GM19240 (cell line): ENCODE measurements around the gene APC2.
"Not testable (repeated sequence)": the region's sequence is repeated elsewhere in the genome, so short reads cannot be mapped to it uniquely, and the experiment has no call there.

ENCODE experiments used
- DNase-seq: peaks from one replicate; pipeline ENCODE4 v3.0.0; 2011; ENCODE audit warnings: low spot score; ENCODE audit not compliant: insufficient read length

APC2 gene

GRCh38 chr19:1495051-1495798 is 45.3 kb downstream of the APC2 start:
- DNase-seq: no peak

- DNase-seq: no peak
Observed at GRCh38 chr19:1495799-1496713, 46.1 kb downstream of the APC2 start.

- no peak for DNase-seq
Observed at GRCh38 chr19:1496714-1497577, 47.0 kb downstream of the APC2 start.

GRCh38 chr19:1497578-1498235 is 47.8 kb downstream of the APC2 start:
- DNase-seq: no peak

- DNase-seq: not testable (repeated sequence)
Observed at GRCh38 chr19:1499231-1499630, 49.3 kb downstream of the APC2 start.

- no peak for DNase-seq
Observed at GRCh38 chr19:1501200-1501595, 51.3 kb downstream of the APC2 start.

- no peak for DNase-seq
Observed at GRCh38 chr19:1502433-1503088, 52.6 kb downstream of the APC2 start.

- DNase-seq: no peak
Observed at GRCh38 chr19:1503089-1503924, 53.4 kb downstream of the APC2 start.

- no peak for DNase-seq
Observed at GRCh38 chr19:1503925-1504773, 54.2 kb downstream of the APC2 start.

- no peak for DNase-seq
Observed at GRCh38 chr19:1505012-1505411, 55.1 kb downstream of the APC2 start.

- no peak for DNase-seq
Observed at GRCh38 chr19:1505991-1506881, 56.3 kb downstream of the APC2 start.

GRCh38 chr19:1507192-1507660 is 57.3 kb downstream of the APC2 start:
- no peak for DNase-seq

GRCh38 chr19:1507763-1508506 is 58.0 kb downstream of the APC2 start:
- DNase-seq: peak; percentile 91

GRCh38 chr19:1508507-1508856 is 58.6 kb downstream of the APC2 start:
- DNase-seq: no peak

- DNase-seq: no peak
Observed at GRCh38 chr19:1509602-1510441, 59.9 kb downstream of the APC2 start.

GRCh38 chr19:1510442-1510806 is 60.5 kb downstream of the APC2 start:
- no peak for DNase-seq
